Measurements from ENCODE around the gene NAMPT.

DNA sequence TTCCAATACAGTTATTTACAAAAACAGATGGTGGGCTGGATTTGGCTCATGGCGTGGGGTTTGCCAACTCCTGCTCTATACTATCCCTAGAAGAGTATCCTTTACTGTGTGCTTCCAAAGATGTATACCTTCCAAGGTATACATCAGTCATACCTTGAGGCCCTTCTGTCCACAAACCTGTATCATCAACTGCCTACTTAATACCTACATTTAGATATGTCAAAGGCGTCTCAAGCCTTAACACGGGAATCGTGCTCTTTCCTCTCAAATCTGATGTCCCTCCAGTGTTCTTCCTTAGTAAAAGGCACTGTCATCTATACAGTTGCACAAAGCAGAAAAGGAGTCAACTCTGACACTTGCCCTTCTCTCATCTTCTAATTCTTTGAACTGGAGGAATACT, 36.9 kb downstream of the NAMPT start:
- TF ChIP-seq, protein P1, sequence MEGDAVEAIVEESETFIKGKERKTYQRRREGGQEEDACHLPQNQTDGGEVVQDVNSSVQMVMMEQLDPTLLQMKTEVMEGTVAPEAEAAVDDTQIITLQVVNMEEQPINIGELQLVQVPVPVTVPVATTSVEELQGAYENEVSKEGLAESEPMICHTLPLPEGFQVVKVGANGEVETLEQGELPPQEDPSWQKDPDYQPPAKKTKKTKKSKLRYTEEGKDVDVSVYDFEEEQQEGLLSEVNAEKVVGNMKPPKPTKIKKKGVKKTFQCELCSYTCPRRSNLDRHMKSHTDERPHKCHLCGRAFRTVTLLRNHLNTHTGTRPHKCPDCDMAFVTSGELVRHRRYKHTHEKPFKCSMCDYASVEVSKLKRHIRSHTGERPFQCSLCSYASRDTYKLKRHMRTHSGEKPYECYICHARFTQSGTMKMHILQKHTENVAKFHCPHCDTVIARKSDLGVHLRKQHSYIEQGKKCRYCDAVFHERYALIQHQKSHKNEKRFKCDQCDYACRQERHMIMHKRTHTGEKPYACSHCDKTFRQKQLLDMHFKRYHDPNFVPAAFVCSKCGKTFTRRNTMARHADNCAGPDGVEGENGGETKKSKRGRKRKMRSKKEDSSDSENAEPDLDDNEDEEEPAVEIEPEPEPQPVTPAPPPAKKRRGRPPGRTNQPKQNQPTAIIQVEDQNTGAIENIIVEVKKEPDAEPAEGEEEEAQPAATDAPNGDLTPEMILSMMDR (IDR thresholded peaks at IDR 0.05), result no peak
- TF ChIP-seq, protein P2, sequence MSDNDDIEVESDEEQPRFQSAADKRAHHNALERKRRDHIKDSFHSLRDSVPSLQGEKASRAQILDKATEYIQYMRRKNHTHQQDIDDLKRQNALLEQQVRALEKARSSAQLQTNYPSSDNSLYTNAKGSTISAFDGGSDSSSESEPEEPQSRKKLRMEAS (IDR thresholded peaks at IDR 0.05), result no peak
- TF ChIP-seq FOSB (CRISPR knock-in tag; IDR thresholded peaks at IDR 0.05) (no peak), POLR2A (IDR thresholded peaks at IDR 0.05; ENCODE audit: low read length) (no peak), EP300 (IDR thresholded peaks at IDR 0.05) (no peak), MAFK (IDR thresholded peaks at IDR 0.05; ENCODE audit: partially characterized antibody) (no peak), ZC3H11A (IDR thresholded peaks at IDR 0.05) (no peak), NFE2L2 (conservative IDR thresholded peaks at IDR 0.05; ENCODE audit: low read length) (no peak)
- TF ChIP-seq, protein P3, sequence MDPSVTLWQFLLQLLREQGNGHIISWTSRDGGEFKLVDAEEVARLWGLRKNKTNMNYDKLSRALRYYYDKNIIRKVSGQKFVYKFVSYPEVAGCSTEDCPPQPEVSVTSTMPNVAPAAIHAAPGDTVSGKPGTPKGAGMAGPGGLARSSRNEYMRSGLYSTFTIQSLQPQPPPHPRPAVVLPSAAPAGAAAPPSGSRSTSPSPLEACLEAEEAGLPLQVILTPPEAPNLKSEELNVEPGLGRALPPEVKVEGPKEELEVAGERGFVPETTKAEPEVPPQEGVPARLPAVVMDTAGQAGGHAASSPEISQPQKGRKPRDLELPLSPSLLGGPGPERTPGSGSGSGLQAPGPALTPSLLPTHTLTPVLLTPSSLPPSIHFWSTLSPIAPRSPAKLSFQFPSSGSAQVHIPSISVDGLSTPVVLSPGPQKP (IDR thresholded peaks at IDR 0.05; ENCODE audit: low read depth, low read length), result no peak
- TF ChIP-seq, protein P4, sequence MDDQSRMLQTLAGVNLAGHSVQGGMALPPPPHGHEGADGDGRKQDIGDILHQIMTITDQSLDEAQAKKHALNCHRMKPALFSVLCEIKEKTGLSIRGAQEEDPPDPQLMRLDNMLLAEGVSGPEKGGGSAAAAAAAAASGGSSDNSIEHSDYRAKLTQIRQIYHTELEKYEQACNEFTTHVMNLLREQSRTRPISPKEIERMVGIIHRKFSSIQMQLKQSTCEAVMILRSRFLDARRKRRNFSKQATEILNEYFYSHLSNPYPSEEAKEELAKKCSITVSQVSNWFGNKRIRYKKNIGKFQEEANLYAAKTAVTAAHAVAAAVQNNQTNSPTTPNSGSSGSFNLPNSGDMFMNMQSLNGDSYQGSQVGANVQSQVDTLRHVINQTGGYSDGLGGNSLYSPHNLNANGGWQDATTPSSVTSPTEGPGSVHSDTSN (IDR thresholded peaks at IDR 0.05), result no peak
- TF ChIP-seq, protein P5, sequence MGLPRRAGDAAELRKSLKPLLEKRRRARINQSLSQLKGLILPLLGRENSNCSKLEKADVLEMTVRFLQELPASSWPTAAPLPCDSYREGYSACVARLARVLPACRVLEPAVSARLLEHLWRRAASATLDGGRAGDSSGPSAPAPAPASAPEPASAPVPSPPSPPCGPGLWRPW (IDR thresholded peaks at IDR 0.05), result no peak
- TF ChIP-seq, protein P6, sequence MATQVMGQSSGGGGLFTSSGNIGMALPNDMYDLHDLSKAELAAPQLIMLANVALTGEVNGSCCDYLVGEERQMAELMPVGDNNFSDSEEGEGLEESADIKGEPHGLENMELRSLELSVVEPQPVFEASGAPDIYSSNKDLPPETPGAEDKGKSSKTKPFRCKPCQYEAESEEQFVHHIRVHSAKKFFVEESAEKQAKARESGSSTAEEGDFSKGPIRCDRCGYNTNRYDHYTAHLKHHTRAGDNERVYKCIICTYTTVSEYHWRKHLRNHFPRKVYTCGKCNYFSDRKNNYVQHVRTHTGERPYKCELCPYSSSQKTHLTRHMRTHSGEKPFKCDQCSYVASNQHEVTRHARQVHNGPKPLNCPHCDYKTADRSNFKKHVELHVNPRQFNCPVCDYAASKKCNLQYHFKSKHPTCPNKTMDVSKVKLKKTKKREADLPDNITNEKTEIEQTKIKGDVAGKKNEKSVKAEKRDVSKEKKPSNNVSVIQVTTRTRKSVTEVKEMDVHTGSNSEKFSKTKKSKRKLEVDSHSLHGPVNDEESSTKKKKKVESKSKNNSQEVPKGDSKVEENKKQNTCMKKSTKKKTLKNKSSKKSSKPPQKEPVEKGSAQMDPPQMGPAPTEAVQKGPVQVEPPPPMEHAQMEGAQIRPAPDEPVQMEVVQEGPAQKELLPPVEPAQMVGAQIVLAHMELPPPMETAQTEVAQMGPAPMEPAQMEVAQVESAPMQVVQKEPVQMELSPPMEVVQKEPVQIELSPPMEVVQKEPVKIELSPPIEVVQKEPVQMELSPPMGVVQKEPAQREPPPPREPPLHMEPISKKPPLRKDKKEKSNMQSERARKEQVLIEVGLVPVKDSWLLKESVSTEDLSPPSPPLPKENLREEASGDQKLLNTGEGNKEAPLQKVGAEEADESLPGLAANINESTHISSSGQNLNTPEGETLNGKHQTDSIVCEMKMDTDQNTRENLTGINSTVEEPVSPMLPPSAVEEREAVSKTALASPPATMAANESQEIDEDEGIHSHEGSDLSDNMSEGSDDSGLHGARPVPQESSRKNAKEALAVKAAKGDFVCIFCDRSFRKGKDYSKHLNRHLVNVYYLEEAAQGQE (IDR thresholded peaks at IDR 0.05), result no peak

All from A549 (cell line).